NCI-H1092 (cell line): ENCODE results near the gene YES1.
"Not testable (repeated sequence)": the region's sequence is repeated elsewhere in the genome, so short reads cannot be mapped to it uniquely, and the experiment has no call there.

Source experiments
- DNase-seq: peaks from one replicate; lab custom pipeline; 2025; lab: John Stamatoyannopoulos, UW

YES1 gene

DNA sequence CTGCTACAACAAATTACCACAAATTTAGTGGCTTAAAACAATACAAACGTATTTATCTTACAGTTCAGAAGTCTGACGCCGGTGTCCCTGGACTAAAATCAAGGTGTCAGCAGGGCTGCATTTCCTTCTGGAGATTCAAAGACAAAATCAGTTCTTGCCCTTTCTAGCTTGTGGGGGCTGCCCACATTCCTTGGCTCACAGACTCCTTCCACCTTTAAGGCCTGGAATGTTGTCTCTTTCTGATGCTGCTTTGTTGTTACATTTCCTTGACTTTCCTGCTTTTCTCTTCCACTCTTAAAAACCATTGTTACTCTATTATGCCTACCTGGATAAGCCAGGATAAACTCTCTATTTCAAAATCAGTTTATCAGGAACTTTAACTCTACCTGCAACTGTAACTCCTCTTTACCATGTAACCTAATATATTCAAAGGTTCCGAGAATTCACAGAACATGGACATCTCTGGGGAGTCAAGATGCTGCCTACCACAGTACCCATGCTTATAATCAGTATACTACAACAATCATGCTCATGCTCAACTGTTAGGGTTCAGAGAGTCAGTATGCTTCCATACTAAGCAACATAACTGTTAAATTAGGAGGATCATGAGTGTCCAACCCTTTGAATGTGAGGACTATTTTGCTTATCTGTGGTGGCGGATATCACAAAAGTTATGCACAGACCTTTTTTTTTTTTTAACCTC, 27.4 kb downstream of the YES1 start:
- no peak for DNase-seq

DNA sequence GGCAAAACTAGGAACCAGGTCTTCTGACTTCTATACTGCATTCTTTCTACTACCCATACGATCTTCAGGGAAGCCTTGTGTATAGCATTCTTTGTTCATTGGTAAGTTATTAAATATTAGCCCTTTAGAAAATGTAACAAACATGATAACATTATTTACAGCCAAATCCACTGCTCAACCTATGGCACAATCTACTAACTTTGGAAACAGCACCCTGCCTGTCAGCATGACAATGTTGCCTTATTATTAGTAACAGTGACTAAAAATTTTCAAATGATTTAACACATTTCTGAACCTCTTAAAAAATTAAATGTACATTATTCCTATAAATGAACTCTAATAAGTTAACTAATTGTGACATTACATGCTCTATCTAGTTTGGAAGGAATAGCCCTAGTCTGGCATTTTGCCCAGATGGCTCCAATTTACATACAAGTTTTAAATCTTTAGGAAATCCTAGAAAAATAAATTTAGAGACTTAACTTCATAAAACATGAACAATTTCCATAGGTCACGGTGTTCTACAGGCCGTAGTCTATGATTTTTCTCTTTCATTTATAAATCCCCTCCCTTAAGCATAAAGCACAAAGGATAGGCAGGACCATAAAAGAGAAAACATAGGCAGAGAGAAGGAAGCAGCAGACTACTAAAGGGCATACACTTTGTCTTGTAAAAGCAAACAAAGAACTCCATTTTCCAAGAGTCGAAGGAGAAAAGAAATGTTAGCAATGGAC, 33.7 kb downstream of the YES1 start:
- no peak for DNase-seq

GRCh38 chr18:777021-777420, 35.0 kb downstream of the YES1 start:
- DNase-seq: no peak

DNA sequence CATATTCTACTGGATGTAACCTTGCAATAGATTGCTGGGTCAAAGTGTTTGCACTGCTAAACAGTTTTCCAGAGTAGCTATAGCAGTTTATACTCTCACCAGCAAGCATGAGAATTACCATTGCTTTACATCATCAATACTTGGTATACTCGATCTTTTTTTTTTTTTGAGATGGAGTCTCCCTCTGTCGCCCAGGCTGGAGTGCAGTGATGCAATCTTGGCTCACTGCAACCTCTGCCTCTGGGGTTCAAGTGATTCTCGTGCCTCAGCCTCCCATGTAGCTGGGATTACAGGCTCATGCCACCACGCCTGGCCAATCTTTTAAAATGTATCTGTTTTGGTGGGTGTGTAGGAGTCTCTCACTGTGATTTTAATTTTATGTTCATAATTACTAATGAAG, 36.0 kb downstream of the YES1 start:
- DNase-seq: not testable (repeated sequence)

DNA sequence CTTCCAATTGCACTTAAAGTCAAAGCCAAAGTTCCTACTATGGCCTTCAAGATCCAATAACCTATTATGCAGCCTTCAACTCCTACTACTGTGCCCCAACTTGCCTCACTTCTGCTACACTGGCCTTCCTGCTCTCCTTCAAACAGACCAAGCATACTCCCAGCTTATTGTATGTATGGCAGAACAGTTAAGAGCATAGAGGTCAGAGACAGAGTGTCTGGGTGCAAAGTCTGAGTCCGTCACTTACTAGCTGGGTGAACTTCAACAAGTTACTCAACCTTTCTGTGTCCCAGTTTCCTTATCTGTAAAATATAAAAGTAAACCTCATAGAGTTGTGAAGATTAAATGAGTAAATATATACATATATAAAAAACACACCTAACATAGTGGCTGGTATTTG, 37.2 kb downstream of the YES1 start:
- no peak for DNase-seq

GRCh38 chr18:773980-774624, 37.9 kb downstream of the YES1 start:
- no peak for DNase-seq

DNA sequence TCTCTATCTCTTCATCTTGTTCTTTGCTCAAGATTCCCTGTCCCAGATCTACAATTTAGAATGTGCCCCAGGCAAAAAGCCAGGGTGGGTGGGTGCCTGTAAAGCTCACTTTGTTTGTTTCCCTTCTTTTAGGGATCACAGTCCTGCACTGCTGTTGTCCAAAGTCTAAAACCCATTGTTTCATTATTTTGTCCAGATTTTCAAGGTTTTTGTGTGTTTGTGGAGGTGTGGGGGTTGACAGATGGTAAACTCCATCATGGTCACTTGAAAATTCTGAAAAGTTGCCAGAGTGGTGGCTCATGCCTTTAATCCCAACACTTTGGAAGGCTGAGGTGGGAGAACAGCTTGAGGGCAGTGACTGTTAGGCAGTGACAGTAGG, 41.5 kb downstream of the YES1 start:
- no peak for DNase-seq

DNA sequence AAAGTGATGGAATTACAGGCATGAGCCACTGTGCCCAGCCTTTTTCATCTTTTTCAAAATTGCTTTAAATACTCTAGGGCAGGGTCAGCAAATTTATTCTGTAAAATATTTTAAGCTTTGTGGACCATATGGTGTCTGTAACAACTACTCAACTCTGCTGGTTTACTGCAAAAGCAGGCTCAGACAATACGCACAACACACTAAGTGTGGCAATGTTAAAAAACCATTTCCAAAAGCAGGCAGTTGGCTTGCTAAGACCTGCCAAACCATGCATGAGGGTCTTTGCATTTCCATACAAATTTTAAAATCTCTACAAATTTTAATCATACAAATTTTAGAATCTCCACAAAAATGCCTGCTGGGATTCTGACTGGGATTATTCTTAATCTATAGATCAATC, 44.1 kb downstream of the YES1 start:
- DNase-seq: no peak

DNA sequence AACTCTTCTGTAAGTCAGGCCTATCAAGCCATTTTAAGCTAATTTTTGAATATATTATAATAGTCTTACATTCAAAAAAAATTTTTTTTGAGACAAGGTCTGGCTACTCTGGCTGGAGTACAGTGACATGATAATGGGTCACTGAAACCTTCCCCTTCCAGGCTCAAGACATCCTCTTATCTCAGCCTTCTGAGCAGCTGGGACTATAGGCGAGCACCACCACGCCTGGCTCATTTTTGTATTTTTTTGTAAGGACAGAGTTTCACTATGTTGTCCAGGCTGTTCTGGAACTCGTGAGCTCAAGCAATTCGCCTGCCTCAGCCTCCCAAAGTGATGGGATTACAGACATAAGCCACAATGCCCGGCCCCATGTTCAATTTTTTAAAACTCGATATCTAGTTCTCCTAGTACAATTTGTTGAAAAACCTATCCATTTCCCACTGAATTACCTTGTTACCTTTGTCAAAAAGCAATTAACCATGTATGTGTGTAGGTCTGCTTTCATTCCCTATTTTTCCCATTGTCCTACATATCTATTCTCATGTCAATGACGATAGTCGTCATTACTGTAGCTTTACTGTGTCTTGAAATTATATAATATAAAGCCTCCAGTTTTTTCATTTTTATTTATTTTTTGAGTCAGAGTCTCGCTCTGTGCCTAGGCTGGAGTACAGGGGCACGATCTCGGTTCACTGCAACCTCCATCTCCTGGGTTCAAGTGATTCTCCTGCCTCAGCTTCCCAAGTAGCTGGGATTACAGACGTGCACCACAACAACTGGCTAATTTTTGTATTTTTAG, 44.8 kb downstream of the YES1 start:
- no peak for DNase-seq

DNA sequence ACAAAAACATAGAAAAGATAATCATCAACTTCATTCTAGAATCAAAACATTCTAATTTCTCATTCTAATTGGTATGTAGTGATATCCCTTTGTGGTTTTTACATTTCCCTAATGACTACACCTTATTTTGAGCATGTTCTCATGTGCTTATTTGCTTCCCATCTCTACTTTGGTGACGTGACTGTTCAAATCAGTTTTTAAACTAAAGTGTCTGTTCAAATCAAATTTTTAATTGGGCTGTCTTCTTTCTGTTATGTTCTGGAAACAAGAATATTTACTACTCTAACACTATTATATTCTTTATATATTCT, 45.5 kb downstream of the YES1 start:
- DNase-seq: no peak

DNA sequence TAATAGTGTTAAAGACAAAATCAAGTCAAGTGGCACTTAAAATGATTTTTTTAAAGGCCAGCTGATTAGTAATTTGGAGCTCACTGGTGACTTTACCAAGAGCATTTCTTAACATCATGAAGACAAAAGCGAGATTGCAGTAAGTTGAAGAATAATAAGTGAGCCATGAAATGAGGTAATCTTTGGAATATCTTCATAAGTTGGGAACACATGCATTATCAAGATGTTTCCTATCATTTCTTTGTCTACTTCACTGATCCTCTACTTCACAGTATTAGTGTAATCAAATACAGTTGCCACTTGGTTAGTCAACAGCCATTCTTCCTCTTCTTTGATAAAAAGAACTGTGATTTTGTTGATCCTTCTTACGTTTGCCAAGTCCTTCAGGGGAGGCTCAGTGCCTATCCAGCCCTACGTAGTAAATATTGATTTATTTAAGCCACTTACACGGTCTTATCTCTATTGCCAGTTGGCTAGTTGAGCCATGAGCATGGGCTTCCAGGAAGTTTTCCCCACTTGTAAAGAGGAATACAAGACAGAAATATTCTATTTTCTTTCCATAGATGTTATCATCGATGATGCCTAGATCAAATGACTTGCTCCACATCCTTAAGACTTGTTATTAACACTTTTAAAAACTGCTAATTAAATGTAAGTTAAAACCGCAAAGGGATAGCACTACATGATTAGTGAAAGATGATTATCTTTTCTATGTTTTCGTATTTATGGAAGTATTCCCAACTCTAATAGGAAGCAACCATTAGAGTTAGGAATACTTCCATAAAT, 46.1 kb downstream of the YES1 start:
- DNase-seq: no peak

DNA sequence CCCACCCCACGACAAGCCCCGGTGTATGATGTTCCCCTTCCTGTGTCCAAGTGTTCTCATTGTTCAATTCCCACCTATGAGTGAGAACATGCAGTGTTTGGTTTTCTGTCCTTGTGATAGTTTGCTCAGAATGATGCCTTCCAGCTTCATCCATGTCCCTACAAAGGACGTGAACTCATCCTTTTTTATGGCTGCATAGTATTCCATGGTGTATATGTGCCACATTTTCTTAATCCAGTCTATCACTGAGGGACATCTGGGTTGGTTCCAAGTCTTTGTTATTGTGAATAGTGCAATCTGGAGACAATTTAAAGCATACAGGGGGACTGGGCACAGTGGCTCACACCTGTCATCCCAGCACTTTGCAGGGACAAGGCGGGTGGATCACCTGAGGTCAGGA, 52.2 kb downstream of the YES1 start:
- DNase-seq: not testable (repeated sequence)

- no peak for DNase-seq
Measured at GRCh38 chr18:755506-755905, 56.5 kb downstream of the YES1 start.

GRCh38 chr18:754656-755055, 57.4 kb downstream of the YES1 start:
- no peak for DNase-seq

- DNase-seq: no peak
Measured at GRCh38 chr18:750456-750855, 61.6 kb downstream of the YES1 start.

DNA sequence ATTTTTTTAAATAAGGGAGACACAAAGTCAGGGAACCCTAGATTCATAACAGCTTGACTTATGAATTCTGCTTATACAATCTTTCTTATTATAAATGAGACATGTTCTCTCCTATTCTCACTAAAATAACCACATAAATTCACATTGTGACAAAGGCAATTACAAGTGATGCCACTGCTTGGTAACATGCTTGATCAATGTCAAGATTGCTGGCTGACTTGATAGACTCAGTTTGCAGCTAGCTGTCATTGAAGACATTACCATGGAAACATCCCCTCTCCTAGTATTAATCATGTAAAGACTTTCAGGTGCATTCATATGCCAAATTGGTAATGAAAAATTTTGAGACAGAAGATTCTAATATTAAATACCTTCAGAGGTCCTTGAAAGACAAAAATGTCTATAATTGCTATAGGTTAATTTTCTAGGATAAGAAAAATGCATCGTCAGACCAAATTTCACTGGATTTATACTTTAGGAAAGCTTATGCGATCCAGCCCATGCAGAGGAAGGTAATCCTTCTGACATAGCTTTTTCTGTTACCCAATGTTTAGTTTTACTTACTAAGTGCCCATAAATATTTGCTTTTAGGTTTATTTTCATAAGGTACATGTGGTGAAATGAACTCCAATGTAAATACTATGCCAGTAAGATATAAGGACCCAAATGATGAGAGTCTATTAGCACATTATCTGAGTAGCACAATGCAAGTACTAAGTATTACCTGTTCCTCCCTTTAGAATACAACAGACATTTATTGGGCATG, 67.0 kb downstream of the YES1 start:
- DNase-seq: no peak

GRCh38 chr18:741931-742512, 70.0 kb downstream of the YES1 start:
- DNase-seq: no peak

GRCh38 chr18:732371-732770, 79.7 kb downstream of the YES1 start:
- no peak for DNase-seq

GRCh38 chr18:731185-731584, 80.9 kb downstream of the YES1 start:
- no peak for DNase-seq

DNA sequence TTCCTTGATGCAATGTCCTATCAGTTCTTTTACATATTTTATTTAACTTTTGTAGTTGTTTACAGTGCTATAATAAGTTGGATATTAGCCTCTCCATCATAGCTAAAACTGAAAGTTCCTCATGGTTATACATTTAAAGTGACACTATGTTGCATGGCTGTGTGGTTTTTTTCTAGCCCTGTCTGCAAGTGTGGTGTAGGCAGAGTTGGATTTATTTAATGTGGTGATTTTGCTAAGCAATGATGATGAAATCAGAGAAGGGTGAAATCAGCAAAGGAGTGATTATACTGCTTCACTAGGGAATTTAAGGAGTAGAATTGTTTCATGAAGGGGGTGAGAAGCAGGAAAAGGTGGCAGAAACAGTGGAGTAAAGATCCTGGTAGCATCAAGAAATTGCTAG, 81.3 kb downstream of the YES1 start:
- DNase-seq: no peak

DNA sequence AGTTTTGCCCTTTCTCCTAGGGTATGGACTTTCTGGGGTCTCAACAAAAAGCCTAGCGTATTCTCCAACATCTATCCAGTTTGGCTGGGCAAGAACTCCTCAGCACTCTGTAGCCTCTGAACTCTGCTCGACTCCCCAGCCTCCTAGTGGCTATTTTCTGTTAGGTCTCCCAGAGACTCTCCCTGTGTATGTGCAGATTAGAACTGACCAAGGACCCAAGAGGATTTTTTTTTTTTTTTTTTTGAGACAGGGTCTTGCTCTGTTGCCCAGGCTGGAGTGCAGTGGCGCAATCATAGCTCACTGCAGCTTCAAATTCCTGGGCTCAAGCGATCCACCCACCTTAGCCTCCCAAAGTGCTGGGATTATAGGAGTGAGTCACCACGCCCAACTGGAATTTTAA, 81.9 kb downstream of the YES1 start:
- not testable (repeated sequence) for DNase-seq
